ENCODE data around the gene TSFM. TPM values are rescaled to one million over a fixed set of nuclear protein-coding genes. Genes with fewer than 3 reads are reported as not detected.

TSFM gene
- total and polyA plus RNA-seq, 9 of the 15 experiments (the other 6 are each of a cell fraction or from before 2014, with no cell fraction given): 44.6 to 198 (median 60.2) TPM

GRCh38 chr12:57771873-57772428 is 10.6 kb upstream of the TSFM start, which contains the start of gene METTL1 (continued):
- no peak for TF ChIP-seq FOXJ2 (tag; IDR thresholded peaks at IDR 0.05)
- no peak for TF ChIP-seq ZNF780A (CRISPR knock-in tag; IDR thresholded peaks at IDR 0.05)
- TF ChIP-seq ZNF639 (CRISPR knock-in tag; conservative IDR thresholded peaks at IDR 0.05 in 1 of 2, IDR thresholded peaks at IDR 0.05 in 1 of 2): no peak; a peak in 1 of 4 replicates
- 0 out of 2 replicates have a peak, but pooled peaks have one; percentile 12 for TF ChIP-seq ZNF592 (IDR thresholded peaks at IDR 0.05)
- no peak for TF ChIP-seq HNRNPL (IDR thresholded peaks at IDR 0.05; ENCODE audit: low read depth, low read length)
- peak; percentile 53 for TF ChIP-seq CHD2 (IDR thresholded peaks at IDR 0.05; ENCODE audit: low read depth, low read length)
- TF ChIP-seq NCOA2 (IDR thresholded peaks at IDR 0.05; ENCODE audit: partially characterized antibody in 2 of 2): no peak
- no peak; the same call in 1 of the 2 replicates for TF ChIP-seq RAD51 (IDR thresholded peaks at IDR 0.05; ENCODE audit: borderline replicate concordance, low read depth)
- peak; percentile 92 for TF ChIP-seq TOE1 (IDR thresholded peaks at IDR 0.05; ENCODE audit: borderline replicate concordance)
- TF ChIP-seq TOE1 (CRISPR knock-in tag; IDR thresholded peaks at IDR 0.05; ENCODE audit: borderline replicate concordance, low read depth): no peak; the same call in 1 of the 2 replicates
- TF ChIP-seq CBFA2T2 (conservative IDR thresholded peaks at IDR 0.05): no peak
- no peak for TF ChIP-seq RFX7 (CRISPR knock-in tag; IDR thresholded peaks at IDR 0.05)
- no peak for TF ChIP-seq KAT8 (IDR thresholded peaks at IDR 0.05; ENCODE audit: low read depth)
- no peak for TF ChIP-seq ZNF277 (CRISPR knock-in tag; IDR thresholded peaks at IDR 0.05; ENCODE audit: borderline replicate concordance)
- TF ChIP-seq ZNF740 (CRISPR knock-in tag; IDR thresholded peaks at IDR 0.05): peak; percentile 81
- no peak for TF ChIP-seq ZNF740 (tag; IDR thresholded peaks at IDR 0.05)
- no peak for TF ChIP-seq TCF15 (CRISPR knock-in tag; IDR thresholded peaks at IDR 0.05)
- no peak for TF ChIP-seq ZNF507 (tag; conservative IDR thresholded peaks at IDR 0.05)

Measured in K562 (cell line).